ENCODE data around the gene PLEKHF1.

DNA sequence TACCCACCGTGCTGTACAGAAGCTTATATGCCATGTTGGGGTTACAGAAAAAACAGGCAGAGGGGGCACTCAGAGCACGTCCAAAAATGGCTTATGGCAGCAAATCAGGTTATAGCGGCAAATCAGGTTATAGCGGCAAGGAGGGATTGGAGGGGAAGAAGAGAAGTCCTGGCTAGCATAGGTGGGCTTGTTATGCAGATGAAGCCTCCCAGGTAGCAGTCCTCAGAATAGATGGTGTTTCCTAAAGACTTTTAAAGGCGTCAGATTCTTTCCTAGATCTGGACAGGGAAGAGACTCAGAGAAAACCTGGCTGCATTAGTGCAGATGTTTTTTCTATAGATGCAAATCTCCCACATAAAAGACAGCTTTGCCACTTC, 19.8 kb upstream of the PLEKHF1 start:
- TF ChIP-seq, protein P1, sequence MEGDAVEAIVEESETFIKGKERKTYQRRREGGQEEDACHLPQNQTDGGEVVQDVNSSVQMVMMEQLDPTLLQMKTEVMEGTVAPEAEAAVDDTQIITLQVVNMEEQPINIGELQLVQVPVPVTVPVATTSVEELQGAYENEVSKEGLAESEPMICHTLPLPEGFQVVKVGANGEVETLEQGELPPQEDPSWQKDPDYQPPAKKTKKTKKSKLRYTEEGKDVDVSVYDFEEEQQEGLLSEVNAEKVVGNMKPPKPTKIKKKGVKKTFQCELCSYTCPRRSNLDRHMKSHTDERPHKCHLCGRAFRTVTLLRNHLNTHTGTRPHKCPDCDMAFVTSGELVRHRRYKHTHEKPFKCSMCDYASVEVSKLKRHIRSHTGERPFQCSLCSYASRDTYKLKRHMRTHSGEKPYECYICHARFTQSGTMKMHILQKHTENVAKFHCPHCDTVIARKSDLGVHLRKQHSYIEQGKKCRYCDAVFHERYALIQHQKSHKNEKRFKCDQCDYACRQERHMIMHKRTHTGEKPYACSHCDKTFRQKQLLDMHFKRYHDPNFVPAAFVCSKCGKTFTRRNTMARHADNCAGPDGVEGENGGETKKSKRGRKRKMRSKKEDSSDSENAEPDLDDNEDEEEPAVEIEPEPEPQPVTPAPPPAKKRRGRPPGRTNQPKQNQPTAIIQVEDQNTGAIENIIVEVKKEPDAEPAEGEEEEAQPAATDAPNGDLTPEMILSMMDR (IDR thresholded peaks at IDR 0.05), result no peak
- no peak for TF ChIP-seq POLR2A (IDR thresholded peaks at IDR 0.05)
